Skeletal muscle satellite cell (primary cell): Measurements from ENCODE around the gene RASGRP1.
"Not testable (repeated sequence)": the region's sequence is repeated elsewhere in the genome, so short reads cannot be mapped to it uniquely, and the experiment has no call there.

Experiments
- H3K27me3 ChIP-seq: 2 replicates; pipeline ENCODE4 v1.7.0; 2013; ENCODE audit warnings: low read length; ENCODE audit not compliant: control insufficient read depth, insufficient read depth
- H3K36me3 ChIP-seq: 2 replicates; pipeline ENCODE4 v1.7.0; 2013; ENCODE audit warnings: mild to moderate bottlenecking, control low read depth, low read length; ENCODE audit not compliant: insufficient read depth
- H3K4me1 ChIP-seq: 2 replicates; pipeline ENCODE4 v1.7.0; 2013; ENCODE audit warnings: low read length; ENCODE audit not compliant: control insufficient read depth, insufficient read depth
- H3K4me2 ChIP-seq: 2 replicates; pipeline ENCODE4 v1.7.0; 2013; ENCODE audit warnings: mild to moderate bottlenecking, low read length
- H3K4me3 ChIP-seq: 2 replicates; pipeline ENCODE4 v1.7.0; 2013; ENCODE audit warnings: low read length
- H3K9ac ChIP-seq: 2 replicates; pipeline ENCODE4 v1.7.0; 2013; ENCODE audit warnings: mild to moderate bottlenecking, low read depth, low read length, moderate library complexity
- H3K9me3 ChIP-seq: replicated peaks from 2 replicates; pipeline ENCODE4 v1.7.0; 2013; ENCODE audit warnings: mild to moderate bottlenecking, control low read depth, low read length

The RASGRP1 gene

DNA sequence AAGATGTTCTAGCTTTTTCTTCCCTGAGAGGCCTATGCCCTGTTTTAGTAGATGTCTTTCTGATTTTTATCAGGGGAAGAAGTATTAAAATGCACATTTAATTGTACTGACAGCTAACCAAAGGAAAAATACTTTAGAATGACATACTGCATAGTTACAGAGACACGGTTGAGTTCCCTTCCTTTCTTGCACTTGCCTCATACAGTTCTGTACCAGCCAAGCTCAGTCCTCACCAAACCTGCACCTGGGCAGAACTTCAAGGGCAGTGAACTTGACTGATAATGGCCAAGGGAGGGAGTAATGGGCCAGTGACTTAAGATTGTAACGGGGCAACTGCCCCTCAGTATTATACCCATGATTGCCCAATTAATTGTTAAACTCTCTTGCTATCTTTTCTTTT, 34.1 kb upstream of the RASGRP1 start:
- Histone ChIP-seq H3K4me2 (no peak overlapping the region), H3K9me3 (no peaks in the 10 kb centered on the region), H3K4me1 (no peaks in the 10 kb centered on the region), H3K27me3 (peaks cover 31% of the 10 kb centered on the region), H3K9ac (no peak overlapping the region), H3K4me3 (no peak overlapping the region), H3K36me3 (no peaks in the 10 kb centered on the region)

- Histone ChIP-seq H3K27me3 (peaks cover 26% of the 10 kb centered on the region), H3K4me2 (no peak overlapping the region), H3K36me3 (no peaks in the 10 kb centered on the region), H3K4me1 (no peaks in the 10 kb centered on the region), H3K4me3 (no peak overlapping the region), H3K9ac (no peak overlapping the region), H3K9me3 (no peaks in the 10 kb centered on the region)
Observed at GRCh38 chr15:38597219-38597800, 32.7 kb upstream of the RASGRP1 start.

DNA sequence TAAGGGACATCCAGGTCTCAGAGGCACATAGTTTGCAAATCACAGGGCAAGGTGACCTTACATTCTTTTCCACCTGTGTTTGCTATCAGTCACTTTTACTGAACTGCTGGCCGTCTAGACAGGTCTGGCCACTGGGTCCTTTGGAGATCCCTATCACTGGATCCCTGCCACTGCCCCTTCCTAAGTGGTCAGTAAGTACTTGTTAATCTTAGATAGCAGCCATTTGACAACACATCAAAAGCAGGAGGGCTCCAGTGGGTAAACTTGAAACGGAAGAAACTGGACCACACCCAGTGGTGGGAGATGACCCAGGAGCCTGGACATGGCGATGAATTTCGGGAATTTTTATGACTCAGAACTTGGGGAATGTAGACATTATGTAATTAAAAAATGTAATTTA, 28.9 kb upstream of the RASGRP1 start:
- H3K9ac ChIP-seq, result no peak overlapping the region
- H3K4me1 ChIP-seq, result no peaks in the 10 kb centered on the region
- no peak overlapping the region for H3K4me2 ChIP-seq
- H3K4me3 ChIP-seq, result no peak overlapping the region
- H3K27me3 ChIP-seq, result peaks cover 27% of the 10 kb centered on the region
- H3K9me3 ChIP-seq, result no peaks in the 10 kb centered on the region
- H3K36me3 ChIP-seq, result no peaks in the 10 kb centered on the region

- Histone ChIP-seq H3K36me3 (no peaks in the 10 kb centered on the region), H3K4me1 (no peaks in the 10 kb centered on the region), H3K9ac (no peak overlapping the region), H3K4me2 (no peak overlapping the region), H3K9me3 (no peaks in the 10 kb centered on the region), H3K27me3 (peaks cover 26% of the 10 kb centered on the region), H3K4me3 (no peak overlapping the region)
Observed at GRCh38 chr15:38589502-38589901, 24.9 kb upstream of the RASGRP1 start.

DNA sequence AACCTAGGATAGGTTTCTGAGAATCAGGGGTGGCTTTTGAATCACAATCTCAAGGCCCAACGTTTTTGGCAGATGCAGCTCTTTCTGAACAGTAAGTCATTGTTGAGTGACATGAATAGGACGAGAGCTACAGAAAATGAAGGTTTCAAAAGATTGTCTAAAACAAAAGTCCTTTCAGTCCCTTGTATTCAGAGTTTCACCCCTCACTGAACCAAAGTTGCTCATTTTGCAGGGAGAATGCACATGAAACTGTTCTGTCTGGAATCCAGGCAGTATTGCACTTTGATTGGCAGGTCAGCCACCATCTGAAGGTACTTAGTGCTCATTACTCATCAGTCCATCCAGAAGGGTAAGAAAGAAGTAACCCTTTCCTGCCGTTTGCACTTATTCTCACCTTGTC, 24.1 kb upstream of the RASGRP1 start:
- Histone ChIP-seq H3K4me1 (no peaks in the 10 kb centered on the region), H3K9ac (no peak overlapping the region), H3K4me2 (no peak overlapping the region), H3K27me3 (peaks cover 26% of the 10 kb centered on the region), H3K9me3 (no peaks in the 10 kb centered on the region), H3K4me3 (no peak overlapping the region), H3K36me3 (no peaks in the 10 kb centered on the region)

GRCh38 chr15:38587214-38587613, 22.6 kb upstream of the RASGRP1 start:
- peaks cover 22% of the 10 kb centered on the region for H3K27me3 ChIP-seq

DNA sequence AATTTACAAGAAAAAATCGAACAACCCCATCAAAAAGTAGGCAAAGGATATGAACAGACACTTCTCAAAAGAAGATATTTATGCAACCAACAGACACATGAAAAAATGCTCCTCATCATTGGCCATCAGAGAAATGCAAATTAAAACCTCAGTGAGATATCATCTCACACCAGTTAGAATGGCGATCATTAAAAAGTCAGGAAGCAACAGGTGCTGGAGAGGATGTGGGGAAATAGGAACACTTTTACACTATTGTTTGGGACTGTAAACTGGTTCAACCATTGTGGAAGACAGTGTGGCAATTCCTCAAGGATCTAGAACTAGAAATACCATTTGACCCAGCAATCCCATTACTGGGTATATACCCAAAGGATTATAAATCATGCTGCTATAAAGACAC, 21.4 kb upstream of the RASGRP1 start:
- not testable (repeated sequence) for H3K9me3 ChIP-seq, H3K4me2 ChIP-seq

More at GRCh38 chr15:38587214-38587613, 22.6 kb upstream of the RASGRP1 start:
- no peak overlapping the region for H3K9ac ChIP-seq
- no peak overlapping the region for H3K4me3 ChIP-seq
- no peak overlapping the region for H3K4me2 ChIP-seq
- H3K36me3 ChIP-seq, result no peaks in the 10 kb centered on the region
- H3K4me1 ChIP-seq, result no peaks in the 10 kb centered on the region
- no peaks in the 10 kb centered on the region for H3K9me3 ChIP-seq

DNA sequence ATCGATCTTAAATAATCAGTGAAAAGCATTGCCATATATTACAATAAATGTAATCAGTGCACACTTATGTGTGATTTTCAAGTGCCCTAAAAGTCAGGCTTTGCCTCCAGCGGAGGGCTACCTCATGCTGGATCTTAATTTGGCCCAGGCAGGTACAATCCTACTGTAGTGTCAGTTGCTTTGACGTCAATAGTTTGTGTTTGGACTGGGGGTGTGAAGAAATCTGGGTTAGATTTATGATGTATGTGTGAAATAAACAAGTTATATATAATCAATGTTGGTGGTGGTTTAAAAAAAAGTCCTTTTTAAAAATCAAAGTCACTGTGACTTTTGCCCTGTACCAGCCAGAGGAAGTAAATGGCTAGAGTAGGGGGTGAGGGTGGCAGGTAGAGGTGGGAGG, 14.0 kb upstream of the RASGRP1 start:
- Histone ChIP-seq H3K9ac (no peak overlapping the region), H3K4me3 (no peak overlapping the region), H3K27me3 (peaks cover 49% of the 10 kb centered on the region), H3K4me2 (no peak overlapping the region), H3K4me1 (no peaks in the 10 kb centered on the region), H3K36me3 (no peaks in the 10 kb centered on the region), H3K9me3 (no peaks in the 10 kb centered on the region)

More for the DNA sequence above, 21.4 kb upstream of the RASGRP1 start:
- not testable (repeated sequence) for H3K9ac ChIP-seq, H3K4me1 ChIP-seq, H3K36me3 ChIP-seq, H3K4me3 ChIP-seq
- peaks cover 19% of the 10 kb centered on the region for H3K27me3 ChIP-seq

- H3K4me3 ChIP-seq, result no peak overlapping the region
- no peak overlapping the region for H3K9ac ChIP-seq
- no peak overlapping the region for H3K4me2 ChIP-seq
- H3K9me3 ChIP-seq, result no peaks in the 10 kb centered on the region
- no peaks in the 10 kb centered on the region for H3K36me3 ChIP-seq
- H3K27me3 ChIP-seq, result peaks cover 52% of the 10 kb centered on the region
- H3K4me1 ChIP-seq, result no peaks in the 10 kb centered on the region
Observed at GRCh38 chr15:38577424-38577987, 12.9 kb upstream of the RASGRP1 start.

DNA sequence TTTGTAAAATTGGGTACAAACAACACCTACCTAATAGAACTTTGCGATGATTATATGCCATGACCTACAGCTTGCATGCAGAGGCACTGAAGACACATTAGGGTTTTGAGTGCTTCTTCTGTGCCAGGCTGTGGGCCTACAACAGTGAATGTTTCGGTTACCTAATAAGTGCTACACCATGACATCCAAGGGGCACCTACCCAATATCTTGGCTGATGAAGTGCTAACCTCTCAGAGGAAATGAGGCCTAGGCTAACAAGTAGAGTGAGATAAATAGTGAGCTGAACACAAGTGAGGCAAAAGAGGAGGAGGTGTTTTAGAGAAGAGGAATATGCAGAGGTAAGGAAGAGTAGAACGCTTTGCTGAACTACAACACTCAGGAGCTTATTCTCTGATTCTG, 12.2 kb upstream of the RASGRP1 start:
- Histone ChIP-seq H3K36me3 (no peaks in the 10 kb centered on the region), H3K9me3 (no peaks in the 10 kb centered on the region), H3K4me2 (no peak overlapping the region), H3K4me1 (no peaks in the 10 kb centered on the region), H3K27me3 (peaks cover 52% of the 10 kb centered on the region), H3K4me3 (no peak overlapping the region), H3K9ac (no peak overlapping the region)

DNA sequence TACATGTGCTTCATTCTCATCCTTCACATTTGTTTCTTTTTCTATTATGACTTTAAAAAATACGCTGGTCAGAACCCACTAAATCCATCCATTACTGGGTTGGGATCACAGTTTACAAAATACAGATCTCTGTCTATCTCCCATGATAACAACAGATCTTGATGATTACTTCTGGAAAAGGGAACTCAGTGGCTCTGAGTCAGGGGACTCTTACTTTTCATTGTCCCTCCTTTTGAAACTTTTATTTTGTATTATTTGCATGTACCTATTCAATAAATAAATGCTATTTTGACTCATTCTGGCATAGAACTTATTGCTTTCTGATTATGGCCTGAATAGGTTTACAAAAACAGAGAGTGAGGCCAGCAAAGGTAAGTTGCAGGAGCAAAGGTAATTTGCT, 11.6 kb upstream of the RASGRP1 start:
- Histone ChIP-seq H3K36me3 (no peaks in the 10 kb centered on the region), H3K4me1 (no peaks in the 10 kb centered on the region), H3K9ac (no peak overlapping the region), H3K4me2 (no peak overlapping the region), H3K4me3 (no peak overlapping the region), H3K9me3 (no peaks in the 10 kb centered on the region), H3K27me3 (peaks cover 52% of the 10 kb centered on the region)

DNA sequence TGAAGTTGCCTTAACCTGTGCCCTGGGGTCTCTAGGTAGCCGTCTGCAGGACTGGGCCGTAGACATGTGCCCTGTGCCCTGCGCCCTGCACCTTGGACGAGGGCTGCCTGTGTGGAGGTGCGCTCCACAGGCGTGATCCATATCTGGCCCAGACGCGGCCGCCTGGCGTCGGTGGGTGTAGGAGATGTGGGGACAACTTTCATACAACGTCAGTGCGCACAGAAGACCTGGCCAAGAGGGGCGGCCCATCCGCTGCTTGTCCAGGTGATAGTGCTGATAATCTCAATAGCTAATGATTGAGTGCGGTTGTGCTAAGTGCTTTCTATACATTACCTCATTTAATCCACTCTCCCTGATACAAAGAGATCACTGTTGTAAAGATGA, 665 bp upstream of the RASGRP1 start:
- Histone ChIP-seq H3K4me1 (no peaks in the 10 kb centered on the region), H3K9ac (no peak overlapping the region), H3K4me2 (no peak overlapping the region), H3K4me3 (no peak overlapping the region), H3K9me3 (no peaks in the 10 kb centered on the region), H3K27me3 (peaks cover 59% of the 10 kb centered on the region), H3K36me3 (no peaks in the 10 kb centered on the region)
